ENCODE results near the gene RHBDD2. TPM values are rescaled to one million over a fixed set of nuclear protein-coding genes. Genes with fewer than 3 reads are reported as not detected.
A peak's percentile ranks its signal among the peaks of the same experiment; 100 is the strongest.
"Not testable (repeated sequence)": the region's sequence is repeated elsewhere in the genome, so short reads cannot be mapped to it uniquely, and the experiment has no call there.

RHBDD2 gene
- total RNA-seq, 1 donor from 2014 or later = 33.6 TPM

GRCh38 chr7:75883265-75883824 lies 4.5 kb downstream of the RHBDD2 start:
- DNase-seq (ENCODE audit: low spot score); intact Hi-C loops (cut with DNase I): not testable (repeated sequence)

- intact Hi-C loops (cut with DNase I) = no loop called here
- DNase-seq (ENCODE audit: low spot score) = no peak
These were observed 5.6 kb downstream of the RHBDD2 start for GRCh38 chr7:75884476-75884875.

GRCh38 chr7:75885036-75885435 lies 6.2 kb downstream of the RHBDD2 start:
- DNase-seq (ENCODE audit: low spot score) = no peak
- intact Hi-C loops (cut with DNase I) = no loop called here

- intact Hi-C loops (cut with DNase I) = no loop called here
- no peak for DNase-seq (ENCODE audit: low spot score)
These were observed 9.0 kb downstream of the RHBDD2 start for GRCh38 chr7:75887669-75888369.

- DNase-seq (ENCODE audit: low spot score) = no peak
- intact Hi-C loops (cut with DNase I) = no loop called here
These were observed 9.8 kb downstream of the RHBDD2 start for GRCh38 chr7:75888464-75889222.

- no peak for DNase-seq (ENCODE audit: low spot score)
- intact Hi-C loops (cut with DNase I) = no loop called here
These were observed 10.5 kb downstream of the RHBDD2 start for GRCh38 chr7:75889223-75889825.

GRCh38 chr7:75889826-75890225 lies 11.0 kb downstream of the RHBDD2 start:
- intact Hi-C loops (cut with DNase I) = no loop called here
- DNase-seq (ENCODE audit: low spot score) = no peak

GRCh38 chr7:75891237-75891636 lies 12.4 kb downstream of the RHBDD2 start:
- DNase-seq (ENCODE audit: low spot score); intact Hi-C loops (cut with DNase I): not testable (repeated sequence)

- no peak for DNase-seq (ENCODE audit: low spot score)
- intact Hi-C loops (cut with DNase I) = no loop called here
These were observed 13.1 kb downstream of the RHBDD2 start for GRCh38 chr7:75891815-75892411.

GRCh38 chr7:75892634-75893272 lies 13.9 kb downstream of the RHBDD2 start:
- no peak for DNase-seq (ENCODE audit: low spot score)

GRCh38 chr7:75896803-75897327 lies 18.0 kb downstream of the RHBDD2 start:
- DNase-seq (ENCODE audit: low spot score) = no peak
- intact Hi-C loops (cut with DNase I) = no loop called here

More at GRCh38 chr7:75892634-75893272, 13.9 kb downstream of the RHBDD2 start:
- intact Hi-C loops (cut with DNase I) = no loop called here

GRCh38 chr7:75900617-75901315 lies 21.9 kb downstream of the RHBDD2 start:
- intact Hi-C loops (cut with DNase I) = no loop called here
- DNase-seq (ENCODE audit: low spot score) = no peak

GRCh38 chr7:75905785-75906604 lies 27.2 kb downstream of the RHBDD2 start:
- intact Hi-C loops (cut with DNase I) = no loop called here

GRCh38 chr7:75906991-75907667 lies 28.3 kb downstream of the RHBDD2 start:
- intact Hi-C loops (cut with DNase I) = no loop called here
- no peak for DNase-seq (ENCODE audit: low spot score)

More at GRCh38 chr7:75905785-75906604, 27.2 kb downstream of the RHBDD2 start:
- DNase-seq (ENCODE audit: low spot score) = peak; percentile 79

- intact Hi-C loops (cut with DNase I); DNase-seq (ENCODE audit: low spot score): not testable (repeated sequence)
These were observed 28.8 kb downstream of the RHBDD2 start for GRCh38 chr7:75907668-75908039.

GRCh38 chr7:75909521-75910132 lies 30.8 kb downstream of the RHBDD2 start:
- intact Hi-C loops (cut with DNase I) = no loop called here
- DNase-seq (ENCODE audit: low spot score) = no peak

- intact Hi-C loops (cut with DNase I); DNase-seq (ENCODE audit: low spot score): not testable (repeated sequence)
These were observed 32.4 kb downstream of the RHBDD2 start for GRCh38 chr7:75911186-75911585.
